GM18505 (cell line): Measurements from ENCODE around the gene CLDN4.
"Not testable (repeated sequence)": the region's sequence is repeated elsewhere in the genome, so short reads cannot be mapped to it uniquely, and the experiment has no call there.

Experiments used
- ATAC-seq: cut with Tn5 transposase; IDR thresholded peaks from one replicate; pipeline ENCODE4 v1.9.1; 2021; ENCODE audit not compliant: unreplicated experiment
- POLR2A ChIP-seq: IDR thresholded peaks from 4 replicates; pipeline ENCODE4 v1.6.1; 2011; ENCODE audit warnings: borderline replicate concordance; ENCODE audit not compliant: insufficient read depth, insufficient read length; ENCODE audit errors: extremely low read depth

Gene CLDN4

GRCh38 chr7:73815436-73815835 is 15.4 kb upstream of the CLDN4 start:
- ATAC-seq: no peak
- TF ChIP-seq POLR2A: no peak

GRCh38 chr7:73817121-73817520 is 13.7 kb upstream of the CLDN4 start:
- no peak for ATAC-seq
- no peak for TF ChIP-seq POLR2A

- ATAC-seq: no peak
- no peak for TF ChIP-seq POLR2A
Measured at GRCh38 chr7:73820013-73820412, 10.8 kb upstream of the CLDN4 start.

- ATAC-seq: not testable (repeated sequence)
Measured at GRCh38 chr7:73821597-73822285, 9.1 kb upstream of the CLDN4 start.

GRCh38 chr7:73822319-73823173 is 8.2 kb upstream of the CLDN4 start:
- TF ChIP-seq POLR2A: no peak
- ATAC-seq: no peak

GRCh38 chr7:73823257-73823656 is 7.5 kb upstream of the CLDN4 start:
- no peak for TF ChIP-seq POLR2A
- ATAC-seq: no peak

GRCh38 chr7:73823873-73824592 is 6.8 kb upstream of the CLDN4 start:
- no peak for ATAC-seq
- TF ChIP-seq POLR2A: no peak

GRCh38 chr7:73824986-73825385 is 5.8 kb upstream of the CLDN4 start:
- no peak for TF ChIP-seq POLR2A

GRCh38 chr7:73827567-73828106 is 3.2 kb upstream of the CLDN4 start:
- TF ChIP-seq POLR2A: no peak
- no peak for ATAC-seq

More at GRCh38 chr7:73824986-73825385, 5.8 kb upstream of the CLDN4 start:
- no peak for ATAC-seq

GRCh38 chr7:73828107-73828803 is 2.5 kb upstream of the CLDN4 start:
- no peak for TF ChIP-seq POLR2A
- ATAC-seq: no peak

GRCh38 chr7:73828972-73829371 is 1.8 kb upstream of the CLDN4 start:
- no peak for TF ChIP-seq POLR2A
- ATAC-seq: no peak

GRCh38 chr7:73829505-73829904 is 1.3 kb upstream of the CLDN4 start:
- TF ChIP-seq POLR2A: no peak
- no peak for ATAC-seq
